GM19351 (cell line): ENCODE measurements around the gene BCDIN3D.
"Not testable (repeated sequence)": the region's sequence is repeated elsewhere in the genome, so short reads cannot be mapped to it uniquely, and the experiment has no call there.

Source experiments
- ATAC-seq: cut with Tn5 transposase; IDR thresholded peaks from one replicate; pipeline ENCODE4 v1.9.1; 2021; ENCODE audit warnings: mild to moderate bottlenecking, moderate library complexity; ENCODE audit not compliant: unreplicated experiment

Gene BCDIN3D

DNA sequence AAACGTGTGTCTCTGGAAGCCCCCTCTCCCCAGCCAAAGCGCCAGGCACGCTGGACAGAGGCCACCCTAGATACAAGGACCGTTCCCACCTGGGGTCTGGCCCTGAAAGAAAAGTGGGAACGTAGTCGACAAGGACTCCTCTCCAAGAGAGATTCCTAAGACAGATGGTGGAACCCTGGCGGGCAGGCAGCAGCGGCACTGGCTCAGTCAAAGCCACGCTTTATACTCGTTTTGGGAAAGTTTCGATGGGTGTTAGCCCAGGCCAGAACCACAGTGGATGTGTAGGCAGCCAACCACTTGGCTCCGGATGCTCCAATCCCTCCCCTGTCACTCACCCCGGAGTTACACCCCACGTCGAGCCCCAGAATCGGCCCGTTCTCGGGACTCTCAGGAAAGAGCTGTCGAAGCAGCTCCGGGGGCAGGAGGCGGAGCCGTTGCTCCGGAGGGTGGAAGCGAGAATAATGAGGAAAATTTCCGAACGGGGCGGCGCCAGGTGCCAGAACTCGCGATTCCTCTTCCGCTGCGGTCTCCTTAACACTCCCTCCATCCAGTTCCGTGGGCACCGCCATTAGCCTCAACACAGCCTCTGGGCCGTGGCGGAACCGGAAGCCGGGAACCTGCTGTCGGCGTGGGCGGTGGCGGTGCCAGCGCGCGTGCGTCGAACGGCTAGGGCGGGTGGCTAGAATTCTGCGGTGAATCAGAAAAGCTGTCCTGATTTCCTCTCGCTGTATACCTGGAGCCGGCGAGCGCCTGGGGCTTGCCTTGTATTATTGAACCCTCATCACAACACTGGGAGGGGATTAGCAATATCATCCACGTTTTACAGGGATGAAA, at the start of gene BCDIN3D:
TSS of gene BCDIN3D (minus strand) at position 588 of the 834 bp plus-strand sequence. CDS start at position 569, 19 bp downstream.
- ATAC-seq, result peak; percentile 88

DNA sequence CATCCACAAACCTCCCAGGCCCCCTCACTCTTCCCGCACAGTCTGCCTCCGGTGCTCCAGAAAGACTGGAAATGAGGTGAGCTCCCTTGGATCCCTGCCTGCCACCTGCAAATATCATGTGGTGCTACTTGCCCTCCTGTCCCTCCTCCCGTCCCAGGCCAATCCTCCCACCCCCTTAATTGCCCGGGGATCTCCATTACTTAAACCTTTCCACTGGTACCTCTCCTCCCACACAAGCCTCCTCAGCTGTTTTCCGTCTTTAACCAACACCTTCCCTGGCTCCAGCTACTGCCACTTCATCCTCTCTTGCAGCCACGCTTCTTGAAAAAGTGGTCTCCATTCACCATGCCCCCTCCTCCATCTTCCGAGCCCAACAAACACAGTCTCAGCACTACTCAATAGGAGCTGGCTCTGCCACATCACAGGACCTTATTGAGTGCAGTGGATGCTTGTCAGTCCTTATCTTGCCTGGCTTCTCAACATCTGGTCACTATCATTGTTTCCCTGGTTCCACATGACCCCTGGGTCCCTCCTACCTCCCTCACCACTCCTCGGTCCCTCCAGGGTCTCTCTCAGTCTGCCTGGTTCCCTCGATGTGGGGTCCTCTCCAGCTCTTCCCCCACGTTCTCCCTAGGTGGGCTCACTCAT, 49.3 kb upstream of the BCDIN3D start:
- ATAC-seq, result no peak

DNA sequence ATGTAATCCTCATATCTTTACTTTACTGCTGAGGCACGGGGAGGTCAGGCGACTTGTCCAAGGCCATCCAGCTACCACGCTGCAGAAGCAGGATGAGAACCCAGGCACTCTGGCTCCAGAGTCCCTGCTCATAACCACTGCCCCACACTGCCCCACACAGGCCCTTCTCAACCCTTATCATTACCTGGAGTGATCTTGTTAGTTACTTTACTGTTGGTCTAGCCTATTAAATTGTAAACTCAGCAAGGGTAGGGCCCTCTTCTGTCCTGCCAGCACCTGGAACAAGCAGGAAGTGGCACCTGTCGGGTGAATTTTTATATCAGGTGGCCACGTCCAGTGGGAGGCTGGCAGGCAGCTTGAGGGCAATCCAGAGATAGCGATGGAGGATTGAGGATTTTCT, 48.6 kb upstream of the BCDIN3D start:
- ATAC-seq, result no peak

- no peak for ATAC-seq
These were observed 48.1 kb upstream of the BCDIN3D start for GRCh38 chr12:49891012-49891411.

DNA sequence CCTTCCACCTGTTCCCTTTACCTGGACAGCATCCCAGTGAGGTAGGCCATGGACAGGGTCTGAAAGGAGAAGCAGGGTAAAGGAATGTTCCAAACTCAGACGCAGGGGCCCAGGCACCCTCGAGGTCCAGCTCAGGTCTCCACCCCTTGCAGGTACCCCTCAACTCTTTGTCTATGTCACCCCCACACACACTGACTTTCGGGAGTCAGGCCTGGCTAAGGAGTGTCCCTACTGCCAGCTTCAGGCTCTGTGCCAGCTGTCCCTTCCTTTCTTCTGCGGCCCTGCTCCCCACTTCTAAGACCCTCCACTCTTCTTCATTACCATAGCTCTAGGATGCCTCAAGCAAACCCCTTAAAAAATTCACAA, 47.2 kb upstream of the BCDIN3D start:
- no peak for ATAC-seq

DNA sequence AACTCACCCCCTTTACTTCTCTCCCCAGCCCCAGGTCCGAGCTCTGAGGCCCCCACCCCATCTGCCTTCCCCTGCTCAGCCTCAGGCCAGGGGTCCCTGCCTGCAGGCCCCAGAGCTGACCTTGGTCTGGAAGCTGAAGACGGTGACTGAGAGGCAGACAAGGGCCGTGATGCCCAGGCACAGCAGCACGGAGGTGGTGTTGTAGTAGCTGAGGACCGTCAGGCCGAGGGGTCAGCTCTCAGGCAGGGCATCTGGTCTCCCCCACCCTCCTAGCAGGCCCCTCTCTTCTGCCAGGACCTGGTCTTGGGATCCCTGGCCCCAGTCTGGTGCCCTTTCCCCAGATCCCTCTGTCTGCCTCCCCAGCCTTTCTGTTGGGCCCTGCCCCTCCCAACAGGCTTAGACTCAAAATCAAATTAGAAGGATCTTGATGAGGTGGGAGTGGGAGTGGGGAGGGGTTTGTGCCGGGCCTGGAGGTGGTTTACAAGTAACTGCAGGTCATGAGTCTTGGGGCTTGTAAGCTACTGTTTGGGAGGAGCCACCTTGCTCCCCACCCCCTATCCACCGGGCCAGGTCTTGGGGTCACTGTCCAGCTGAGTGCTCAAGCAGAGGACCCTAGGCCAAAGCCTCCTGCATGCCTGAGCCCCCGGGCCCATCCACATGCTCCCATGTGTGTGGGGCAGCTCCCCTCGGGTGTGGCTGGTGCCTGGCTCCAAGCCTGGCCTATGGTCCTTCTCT, 46.6 kb upstream of the BCDIN3D start:
- ATAC-seq, result no peak

DNA sequence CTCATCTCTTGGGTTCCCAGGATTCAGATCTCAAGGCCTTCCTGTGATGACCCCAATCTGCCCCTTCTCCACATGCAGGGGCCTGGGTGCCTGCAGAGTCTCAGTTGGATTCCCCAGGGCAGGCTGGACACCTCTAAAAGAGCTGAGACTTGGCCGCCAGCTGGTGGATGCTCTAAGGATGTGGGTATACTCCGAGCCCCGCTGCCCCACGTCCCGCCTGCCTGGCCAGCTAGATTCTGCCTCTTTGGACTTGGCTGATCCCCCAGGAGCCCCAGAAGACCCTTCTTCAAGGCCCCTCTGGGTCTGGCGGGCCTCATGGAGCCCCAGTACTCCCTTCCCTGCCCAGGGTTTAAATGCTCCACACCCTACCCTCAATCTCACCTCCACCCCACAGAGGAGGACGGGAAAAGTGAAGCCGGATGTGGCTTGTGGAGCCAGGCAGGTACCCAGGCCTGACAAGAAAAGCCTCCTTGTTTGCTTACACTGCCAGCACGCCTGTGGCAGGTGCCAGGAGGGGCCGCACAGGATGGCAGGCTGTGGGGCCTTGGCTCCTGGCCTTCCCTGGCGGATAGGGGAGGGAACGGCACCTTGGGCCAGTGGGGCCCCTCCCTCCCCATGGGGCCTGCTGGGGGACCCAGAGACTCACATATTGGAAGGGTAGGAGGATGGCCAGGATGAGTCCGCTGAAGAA, 45.7 kb upstream of the BCDIN3D start:
- no peak for ATAC-seq

DNA sequence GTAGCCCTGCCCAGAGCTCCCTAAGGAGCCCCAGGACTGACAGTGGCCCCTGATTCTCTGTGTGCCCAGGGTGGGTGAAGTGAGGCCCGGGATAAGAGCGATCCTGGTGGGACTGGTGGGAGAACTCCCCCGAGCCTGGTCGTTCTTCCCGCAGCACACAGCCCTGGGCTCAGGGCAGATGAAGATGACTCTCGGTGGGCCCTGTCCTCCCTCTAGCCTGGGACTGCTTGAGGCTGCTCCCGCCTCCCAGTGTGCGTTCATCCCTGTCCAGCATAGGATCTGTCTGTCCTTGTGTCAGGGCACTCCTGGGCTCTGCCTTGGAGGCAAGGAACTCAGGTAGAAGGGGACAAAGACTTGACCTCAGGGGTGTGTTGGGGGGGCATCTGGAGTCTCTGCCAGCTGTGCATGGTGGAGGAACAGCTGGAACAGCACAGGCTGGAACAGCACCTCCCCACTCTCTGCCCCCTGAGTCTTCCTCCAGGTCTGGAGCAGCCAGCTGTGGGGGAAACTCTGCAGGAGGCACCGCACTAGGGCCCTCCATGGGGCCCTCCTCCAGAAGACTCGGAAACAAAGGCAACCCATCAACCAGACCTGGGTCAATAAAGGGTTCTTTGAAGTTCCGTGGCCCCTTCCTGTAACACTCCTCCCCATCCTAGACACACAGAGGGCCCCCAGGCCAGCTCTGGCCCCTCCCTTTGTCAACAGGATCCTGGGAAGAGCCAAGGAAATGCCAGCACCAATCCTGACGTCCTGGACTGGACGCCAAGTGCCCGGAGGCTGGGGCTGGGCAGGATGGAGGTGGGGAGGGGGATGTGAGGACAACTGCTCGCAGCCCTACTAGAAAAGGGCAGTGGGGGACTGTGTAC, 44.9 kb upstream of the BCDIN3D start:
- no peak for ATAC-seq

DNA sequence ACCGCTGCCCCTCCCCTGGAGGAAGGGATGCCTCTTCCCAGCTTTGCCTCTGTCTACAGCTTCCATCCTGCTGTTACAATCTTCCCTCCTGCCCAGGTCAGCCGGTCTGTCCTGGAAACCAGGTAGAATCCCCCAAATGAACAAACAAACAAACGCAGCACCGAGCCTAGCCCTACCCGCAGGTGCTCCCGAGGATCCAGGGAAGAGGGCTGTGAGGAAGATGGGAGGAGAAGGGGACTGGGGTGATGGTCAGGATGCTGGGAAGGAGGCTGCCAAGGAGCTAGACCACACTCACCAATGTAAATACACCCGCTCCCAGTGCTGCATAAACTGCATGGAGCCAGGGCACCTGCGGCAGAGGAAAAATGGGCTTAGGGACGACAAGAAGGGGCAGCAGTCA, 44.2 kb upstream of the BCDIN3D start:
- no peak for ATAC-seq

GRCh38 chr12:49885663-49886461, 43.0 kb upstream of the BCDIN3D start:
- ATAC-seq, result no peak

DNA sequence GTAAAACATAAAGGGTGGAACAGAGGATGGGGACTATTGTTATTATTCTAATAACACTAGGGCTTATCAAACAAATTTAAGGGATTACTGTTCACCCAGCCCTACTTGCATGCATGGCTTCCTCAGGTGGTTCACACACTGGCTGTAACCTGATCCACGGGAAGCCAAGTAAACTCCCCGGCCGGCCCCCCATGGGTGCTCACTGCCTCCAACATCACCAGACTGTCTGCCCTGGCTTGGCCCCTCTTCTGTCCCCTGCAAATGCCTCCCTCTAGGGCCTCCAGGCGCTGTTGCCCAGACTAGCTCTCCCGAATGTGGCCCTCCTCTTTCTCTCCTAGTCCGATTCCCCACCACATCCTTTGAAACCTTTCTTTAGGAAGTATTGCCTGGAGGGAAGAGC, 42.2 kb upstream of the BCDIN3D start:
- no peak for ATAC-seq

DNA sequence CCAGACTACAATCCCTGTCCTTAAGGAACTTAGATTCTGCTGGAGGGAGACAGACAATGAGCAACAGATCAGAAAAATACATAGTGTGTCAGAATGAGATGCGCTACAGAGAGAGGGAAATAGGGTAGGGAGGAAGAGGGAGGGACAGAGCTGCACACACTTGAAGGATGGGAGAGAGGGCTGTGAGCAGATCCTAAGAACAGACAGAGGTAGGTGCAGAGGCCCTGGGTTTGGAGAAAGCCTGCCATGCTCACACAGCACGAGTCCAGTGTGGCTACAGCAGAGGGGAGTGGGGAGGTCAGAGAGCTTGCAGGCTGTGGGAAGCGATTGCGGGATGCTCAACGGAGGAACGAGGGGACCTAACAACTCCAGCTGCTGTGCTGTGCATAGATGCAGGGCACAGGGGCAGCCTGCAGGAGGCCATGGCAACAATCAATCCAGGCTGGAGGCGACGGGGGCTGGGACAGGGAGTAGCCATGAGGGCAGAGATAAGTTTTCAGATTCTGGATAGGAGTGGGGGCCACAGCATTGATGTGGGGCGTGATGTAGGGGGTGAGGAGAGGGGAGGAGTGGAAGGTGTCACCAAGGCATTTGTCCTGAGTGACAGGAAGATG, 40.1 kb upstream of the BCDIN3D start:
- ATAC-seq, result no peak

DNA sequence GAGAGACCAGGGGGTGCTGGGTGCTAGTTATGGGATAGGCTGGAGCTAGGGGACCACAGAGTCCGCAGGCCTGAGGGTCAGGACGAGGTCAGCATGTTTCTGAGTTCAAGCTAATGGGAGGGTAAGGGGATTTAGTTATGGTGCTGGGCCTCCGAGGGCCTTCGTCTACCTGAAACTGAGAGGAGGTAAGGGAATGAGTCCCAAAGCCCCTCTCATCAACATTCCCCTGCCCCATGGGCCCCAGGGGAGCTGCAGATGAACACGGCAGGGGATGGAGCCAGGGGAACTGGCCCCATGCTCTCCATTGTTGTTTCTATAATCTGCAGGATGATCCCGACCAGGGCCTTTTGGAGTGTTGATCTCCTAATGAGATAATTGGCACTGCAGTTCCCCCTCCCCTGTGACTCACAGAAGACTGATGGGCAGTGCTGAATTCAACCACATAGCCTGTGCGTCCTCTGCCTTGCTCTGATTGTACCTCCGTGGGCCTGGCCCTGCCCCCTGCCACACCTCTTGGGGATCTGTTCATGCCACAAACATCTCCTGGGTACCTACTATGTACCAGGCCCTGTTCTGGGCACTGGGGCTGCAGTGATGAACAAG, 39.4 kb upstream of the BCDIN3D start:
- no peak for ATAC-seq

DNA sequence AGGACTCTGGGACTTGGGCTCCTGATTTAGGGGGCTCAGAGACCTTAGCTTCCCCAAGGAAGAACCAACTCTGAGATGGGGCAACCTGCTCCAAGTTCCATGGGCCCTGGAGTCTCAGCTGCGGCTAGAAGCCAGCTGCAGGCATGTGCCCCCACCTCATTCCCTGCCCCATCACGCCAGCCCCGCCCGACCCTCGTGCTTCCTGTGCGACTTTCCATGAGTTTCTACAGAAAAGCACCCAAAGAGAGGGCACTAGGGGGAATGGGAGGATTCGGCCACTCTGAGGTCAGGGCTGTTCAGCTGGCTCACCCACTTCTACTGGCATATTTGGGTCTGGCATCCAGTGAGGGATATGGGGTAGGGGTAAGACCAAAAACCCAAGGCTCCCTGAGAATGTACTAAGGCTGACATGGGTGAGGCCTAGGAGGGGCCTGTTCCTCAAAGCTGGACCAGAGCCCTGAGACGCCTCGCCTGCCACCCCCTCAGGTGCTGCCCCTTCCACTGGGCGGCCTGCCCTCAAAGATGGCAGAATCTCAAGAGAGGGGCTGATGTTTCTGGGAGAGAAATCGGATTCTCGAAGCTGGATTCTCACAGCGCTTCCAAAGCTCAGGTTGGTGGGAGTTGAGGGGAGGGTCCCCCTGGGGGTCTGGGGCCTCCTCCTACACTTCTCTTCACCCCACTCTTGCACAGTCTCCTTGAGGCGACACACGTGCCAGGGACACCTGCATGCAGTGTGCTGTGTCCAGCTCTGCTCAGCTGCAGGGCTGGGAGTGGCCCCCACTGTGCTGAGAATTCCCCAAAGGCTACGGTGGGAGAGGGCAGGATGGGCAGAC, 38.7 kb upstream of the BCDIN3D start:
- no peak for ATAC-seq

GRCh38 chr12:49880756-49881414, 38.0 kb upstream of the BCDIN3D start:
- no peak for ATAC-seq

- ATAC-seq, result not testable (repeated sequence)
These were observed 36.2 kb upstream of the BCDIN3D start for GRCh38 chr12:49879065-49879464.

GRCh38 chr12:49878021-49878420, 35.1 kb upstream of the BCDIN3D start:
- ATAC-seq, result no peak
